Hepatocyte (in vitro differentiated cells): ENCODE results near the gene DSTYK. TPM values are rescaled to one million over a fixed set of nuclear protein-coding genes. Genes with fewer than 3 reads are reported as not detected.

Source experiments
- DNase-seq: peaks from one replicate; pipeline ENCODE4 v3.0.0-alpha.2; 2016; ENCODE audit warnings: low spot score
- H2AFZ ChIP-seq: fragments of 200-600 bp; sonication (generic); 2 replicates; pipeline ENCODE4 v1.6.0; 2016; ENCODE audit warnings: antibody characterized with exemption, mild to moderate bottlenecking
- H3K27ac ChIP-seq: fragments of 200-600 bp; sonication (generic); 2 replicates; pipeline ENCODE4 v1.5.1; 2016; ENCODE audit warnings: mild to moderate bottlenecking
- H3K27me3 ChIP-seq: fragments of 200-600 bp; sonication (generic); 2 replicates; pipeline ENCODE4 v1.6.1; 2016
- H3K36me3 ChIP-seq: fragments of 200-600 bp; sonication (generic); replicated peaks from 2 replicates; pipeline ENCODE4 v1.5.1; 2016; ENCODE audit warnings: low read depth; ENCODE audit not compliant: insufficient read depth
- H3K4me1 ChIP-seq: fragments of 200-600 bp; sonication (generic); 2 replicates; pipeline ENCODE4 v1.5.1; 2016; ENCODE audit warnings: mild to moderate bottlenecking, moderate library complexity; ENCODE audit not compliant: insufficient read depth
- H3K4me2 ChIP-seq: fragments of 200-600 bp; sonication (generic); 2 replicates; pipeline ENCODE4 v1.6.0; 2016
- H3K4me3 ChIP-seq: fragments of 200-600 bp; sonication (generic); 2 replicates; pipeline ENCODE4 v1.5.1; 2016; ENCODE audit warnings: mild to moderate bottlenecking
- H3K79me2 ChIP-seq: fragments of 200-600 bp; sonication (generic); 2 replicates; pipeline ENCODE4 v1.6.0; 2017; ENCODE audit warnings: mild to moderate bottlenecking
- H3K9me2 ChIP-seq: fragments of 200-600 bp; sonication (generic); replicated peaks from 2 replicates; pipeline ENCODE4 v1.6.0; 2017; ENCODE audit warnings: mild to moderate bottlenecking; ENCODE audit not compliant: insufficient read depth
- H3K9me3 ChIP-seq: fragments of 200-600 bp; sonication (generic); 2 replicates; pipeline ENCODE4 v1.5.1; 2016; ENCODE audit warnings: low read depth, mild to moderate bottlenecking
- H4K20me1 ChIP-seq: fragments of 200-600 bp; sonication (generic); 2 replicates; pipeline ENCODE4 v1.6.0; 2016; ENCODE audit warnings: mild to moderate bottlenecking; ENCODE audit not compliant: insufficient read depth, poor library complexity, severe bottlenecking
- CTCF ChIP-seq: fragments of 200-600 bp; sonication (generic); IDR thresholded peaks from 2 replicates; pipeline ENCODE4 v1.5.1; 2016; ENCODE audit warnings: antibody characterized with exemption, mild to moderate bottlenecking; ENCODE audit not compliant: poor library complexity
- EZH2 ChIP-seq: fragments of 200-600 bp; sonication (generic); IDR thresholded peaks from 2 replicates; pipeline ENCODE4 v1.6.1; 2016; ENCODE audit warnings: antibody characterized with exemption, mild to moderate bottlenecking, borderline replicate concordance
- EZH2phosphoT487 ChIP-seq: fragments of 200-600 bp; sonication (generic); IDR thresholded peaks from one replicate; pipeline ENCODE4 v1.6.1; 2018; ENCODE audit warnings: antibody characterized with exemption, mild to moderate bottlenecking, low read depth, moderate library complexity; ENCODE audit not compliant: unreplicated experiment, severe bottlenecking
- WGBS: methylation state at CpG from one replicate; pipeline ENCODE4 v1.1.6; 2016; ENCODE audit warnings: low lambda C conversion rate; ENCODE audit errors: missing lambda C conversion rate; 5-methylcytosine and 5-hydroxymethylcytosine counted together
- polyA plus RNA-seq: library from polyadenylated mRNA; unstranded; fragments of >200 nt; fragmentation: Nextera tagmentation; extraction: Ambion mirVana; gene quantifications from 2 replicates; pipeline ENCODE4 v1.2.1, GENCODE V29; 2016
- total RNA-seq: library from RNA; depleted of rRNA; stranded (reverse); fragments of >200 nt; gene quantifications from 2 replicates; pipeline ENCODE4 v1.2.3, GENCODE V29; 2014

DSTYK gene
- total and polyA plus RNA-seq, 2 experiments from 2014 or later = 7.7 to 11.0 TPM

GRCh38 chr1:205118752-205119151, 92.8 kb downstream of the DSTYK start:
- Histone ChIP-seq H3K4me3 (no peak overlapping the region), H3K9me3 (no peaks in the 10 kb centered on the region), H3K4me2 (no peak overlapping the region), H3K27ac (no peak overlapping the region), H4K20me1 (no peaks in the 10 kb centered on the region), H3K4me1 (peaks cover 15% of the 10 kb centered on the region), H3K79me2 (peaks cover 56% of the 10 kb centered on the region), H3K27me3 (no peaks in the 10 kb centered on the region), H3K9me2 (no peaks in the 10 kb centered on the region), H3K36me3 (no peaks in the 10 kb centered on the region), H2AFZ (no peak overlapping the region)
- TF ChIP-seq EZH2phosphoT487 (no peak), CTCF (no peak), EZH2 (no peak)
- DNase-seq = no peak
- 96% methylated on average over 2 of the region's 2 CpGs for WGBS

GRCh38 chr1:205111354-205111753, 100.1 kb downstream of the DSTYK start:
- H3K4me1 ChIP-seq = no peaks in the 10 kb centered on the region
- TF ChIP-seq CTCF (no peak), EZH2 (no peak), EZH2phosphoT487 (no peak)
- no peak for DNase-seq

GRCh38 chr1:205109711-205110110, 101.8 kb downstream of the DSTYK start:
- Histone ChIP-seq H3K27me3 (no peaks in the 10 kb centered on the region), H3K27ac (no peak overlapping the region), H3K36me3 (no peaks in the 10 kb centered on the region), H3K79me2 (peaks cover 6% of the 10 kb centered on the region), H4K20me1 (no peaks in the 10 kb centered on the region), H3K4me1 (no peaks in the 10 kb centered on the region), H2AFZ (no peak overlapping the region), H3K4me3 (no peak overlapping the region), H3K4me2 (no peak overlapping the region), H3K9me3 (no peaks in the 10 kb centered on the region), H3K9me2 (no peaks in the 10 kb centered on the region)
- 90% methylated on average over 5 of the region's 5 CpGs for WGBS
- TF ChIP-seq EZH2 (no peak), EZH2phosphoT487 (no peak), CTCF (no peak)
- DNase-seq = no peak

More at GRCh38 chr1:205111354-205111753, 100.1 kb downstream of the DSTYK start:
- Histone ChIP-seq H4K20me1 (no peaks in the 10 kb centered on the region), H2AFZ (no peak overlapping the region), H3K27ac (no peak overlapping the region), H3K27me3 (no peaks in the 10 kb centered on the region), H3K4me2 (no peak overlapping the region), H3K36me3 (no peaks in the 10 kb centered on the region), H3K9me2 (no peaks in the 10 kb centered on the region), H3K4me3 (no peak overlapping the region), H3K9me3 (no peaks in the 10 kb centered on the region), H3K79me2 (peaks cover 12% of the 10 kb centered on the region)

- TF ChIP-seq CTCF (no peak), EZH2 (no peak), EZH2phosphoT487 (no peak)
- no peak for DNase-seq
- WGBS = 95% methylated on average over 1 of the region's 1 CpG
- Histone ChIP-seq H2AFZ (no peak overlapping the region), H3K4me1 (no peaks in the 10 kb centered on the region), H3K27ac (no peak overlapping the region), H3K36me3 (no peaks in the 10 kb centered on the region), H3K9me2 (no peaks in the 10 kb centered on the region), H4K20me1 (no peaks in the 10 kb centered on the region), H3K79me2 (peaks cover 3% of the 10 kb centered on the region), H3K4me3 (no peak overlapping the region), H3K9me3 (no peaks in the 10 kb centered on the region), H3K4me2 (no peak overlapping the region), H3K27me3 (no peaks in the 10 kb centered on the region)
Measured at GRCh38 chr1:205109269-205109668, 102.2 kb downstream of the DSTYK start.
